K562 (cell line): ENCODE data around the gene SLC38A2. TPM values are rescaled to one million over a fixed set of nuclear protein-coding genes. Genes with fewer than 3 reads are reported as not detected.
A peak's percentile ranks its signal among the peaks of the same experiment; 100 is the strongest.

Experiments used
- CCNT2 ChIP-seq: IDR thresholded peaks from 2 replicates; pipeline ENCODE4 v1.6.1; 2011; ENCODE audit warnings: borderline replicate concordance, low read depth, mild to moderate bottlenecking, moderate library complexity, mixed read lengths, low read length; ENCODE audit not compliant: insufficient read length; ENCODE audit errors: extremely low read depth
- CHCHD3 ChIP-seq: fragments of 250-450 bp; sonication (Bioruptor Pico); IDR thresholded peaks from 2 replicates; pipeline ENCODE4 v2.1.2; 2022; ENCODE audit warnings: mild to moderate bottlenecking
- CREM ChIP-seq: IDR thresholded peaks from 2 replicates; pipeline ENCODE4 v1.6.1; 2014; ENCODE audit warnings: antibody characterized with exemption, low read depth
- CTCF ChIP-seq, 3 experiments: IDR thresholded peaks in 2 of 3; conservative IDR thresholded peaks in 1 of 3; 2 replicates each; pipeline ENCODE4 v1.5.1; 2011 to 2012; ENCODE audit warnings: low read length in 3 of 3, mild to moderate bottlenecking in 3 of 3, control low read depth in 2 of 3, improper control_type of control experiment in 1 of 3, inconsistent platforms in 1 of 3, low read depth in 1 of 3, mixed read lengths in 1 of 3, moderate library complexity in 1 of 3; ENCODE audit not compliant: insufficient read depth in 2 of 3
- EHMT2 ChIP-seq: fragments of 450-650 bp; IDR thresholded peaks from 2 replicates; pipeline ENCODE4 v1.6.1; 2018; ENCODE audit warnings: antibody characterized with exemption
- FOXK1 ChIP-seq: sonication (generic); formaldehyde crosslinking; IDR thresholded peaks from 2 replicates; pipeline ENCODE4 v1.8.0; 2022; ENCODE audit warnings: missing genetic modification reagents, mild to moderate bottlenecking, borderline replicate concordance
- FOXM1 ChIP-seq, 2 experiments: fragments of 450-650 bp in 1 of 2; sonication (generic) in 1 of 2; formaldehyde crosslinking in 1 of 2; IDR thresholded peaks; 2 replicates each; pipeline versions ENCODE4 v1.6.1 to v1.9.0; 2017 to 2022; ENCODE audit warnings: low read depth in 2 of 2, mild to moderate bottlenecking in 2 of 2, missing genetic modification reagents in 1 of 2, moderate library complexity in 1 of 2
- LCOR ChIP-seq: sonication (generic); formaldehyde crosslinking; IDR thresholded peaks from 2 replicates; pipeline ENCODE4 v1.8.0; 2022; ENCODE audit warnings: mild to moderate bottlenecking, missing genetic modification reagents
- MYNN ChIP-seq, 2 experiments: sonication (generic); formaldehyde crosslinking in 1 of 2; IDR thresholded peaks; 2 replicates each; pipeline versions ENCODE4 v1.5.0 to v1.6.1; 2016 to 2020; ENCODE audit warnings: antibody characterized with exemption in 1 of 2, missing genetic modification reagents in 1 of 2
- NFRKB ChIP-seq: fragments of 450-650 bp; IDR thresholded peaks from 2 replicates; pipeline ENCODE4 v1.6.1; 2016; ENCODE audit warnings: low read depth
- RAD21 ChIP-seq, 2 experiments: fragments of 250-450 bp in 1 of 2; fragments of 450-650 bp in 1 of 2; sonication (Bioruptor Pico) in 1 of 2; formaldehyde crosslinking in 1 of 2; IDR thresholded peaks in 1 of 2; conservative IDR thresholded peaks in 1 of 2; 2 replicates each; pipeline versions ENCODE4 v1.4.0 to v1.8.0; 2020 to 2022; ENCODE audit warnings: mild to moderate bottlenecking in 2 of 2, moderate library complexity in 1 of 2
- SP2 ChIP-seq: IDR thresholded peaks from 2 replicates; pipeline ENCODE4 v1.6.1; 2011; ENCODE audit warnings: mild to moderate bottlenecking, low read depth, low read length, moderate library complexity; ENCODE audit not compliant: poor library complexity, severe bottlenecking; ENCODE audit errors: extremely low read depth
- SRF ChIP-seq, 2 experiments: fragments of 250-450, 450-650 bp in 1 of 2; sonication (Bioruptor Pico) in 1 of 2; sonication (generic) in 1 of 2; formaldehyde crosslinking; IDR thresholded peaks; 2 replicates each; pipeline versions ENCODE4 v1.5.0 to v1.5.1; 2020 to 2022; ENCODE audit warnings: mild to moderate bottlenecking in 1 of 2, missing genetic modification reagents in 1 of 2
- YBX1 ChIP-seq: fragments of 450-650 bp; IDR thresholded peaks from 2 replicates; pipeline ENCODE4 v1.7.1; 2016; ENCODE audit warnings: mild to moderate bottlenecking
- ZBTB7A ChIP-seq: IDR thresholded peaks from 2 replicates; pipeline ENCODE4 v1.6.1; 2011; ENCODE audit warnings: low read depth, mild to moderate bottlenecking, low read length, moderate library complexity, borderline replicate concordance; ENCODE audit not compliant: control insufficient read depth
- ZFX ChIP-seq: sonication (generic); formaldehyde crosslinking; IDR thresholded peaks from 2 replicates; pipeline ENCODE4 v1.8.0; 2022; ENCODE audit warnings: mild to moderate bottlenecking, missing genetic modification reagents, moderate library complexity
- ZNF589 ChIP-seq: fragments of 200-800 bp; sonication (Bioruptor generic); IDR thresholded peaks from 2 replicates; pipeline ENCODE4 v1.6.1; 2016; ENCODE audit warnings: low read depth, missing genetic modification characterization, missing compliant biosample characterization
- polyA plus RNA-seq, 8 experiments: library from polyadenylated mRNA; depleted of rRNA in 4 of 8; stranded (reverse) in 5 of 8; unstranded in 3 of 8; fragments of >200 nt; fragmentation: Nextera tagmentation in 2 of 8; fragmentation: Illumina TruSeq in 1 of 8; extraction: Ambion mirVana in 2 of 8; extraction: Trizol in 1 of 8; gene quantifications; 2 replicates each; pipeline versions ENCODE4 v1.2.1 to v1.2.3, GENCODE V29; 2011 to 2014; ENCODE audit warnings: inconsistent platforms in 1 of 8, missing spikeins in 1 of 8
- total RNA-seq, 7 experiments: library from RNA; depleted of rRNA in 6 of 7; stranded (reverse); fragments of >200 nt in 6 of 7; fragmentation: Illumina TruSeq in 2 of 7; extraction: Trizol in 2 of 7; gene quantifications; 2 replicates each; pipeline versions ENCODE4 v1.2.1 to v1.2.3, GENCODE V29; 2011 to 2021; ENCODE audit warnings: low replicate concordance in 1 of 7
- TF ChIP-seq, protein P1 (sequence below), 2 experiments: IDR thresholded peaks; 2 replicates each; pipeline ENCODE4 v1.6.1; 2011; ENCODE audit warnings: borderline replicate concordance in 1 of 2, control low read depth in 1 of 2, low read depth in 1 of 2, low read length in 1 of 2, mild to moderate bottlenecking in 1 of 2, mixed read lengths in 1 of 2, moderate library complexity in 1 of 2; ENCODE audit not compliant: insufficient read depth in 1 of 2, insufficient read length in 1 of 2, poor library complexity in 1 of 2, severe bottlenecking in 1 of 2; ENCODE audit errors: extremely low read depth in 1 of 2
- TF ChIP-seq, protein P2 (sequence below): fragments of 450-650 bp; formaldehyde crosslinking; IDR thresholded peaks from 2 replicates; pipeline ENCODE4 v1.4.0; 2022; ENCODE audit warnings: missing genetic modification characterization

Gene SLC38A2
- total and polyA plus RNA-seq, 9 of the 15 experiments (the other 6 are each of a cell fraction or from before 2014, with no cell fraction given): 98.7 to 292 (median 143) TPM

- TF ChIP-seq NFRKB (0 out of 2 replicates have a peak, but pooled peaks have one; percentile 14), CCNT2 (no peak), FOXM1 (IDR thresholded peaks at IDR 0.05; ENCODE audit: low read depth) (no peak), FOXM1 (CRISPR knock-in tag; IDR thresholded peaks at IDR 0.05; ENCODE audit: low read depth) (no peak), YBX1 (no peak), MYNN (IDR thresholded peaks at IDR 0.05) (0 out of 2 replicates have a peak, but pooled peaks have one; percentile 8), MYNN (CRISPR knock-in tag; IDR thresholded peaks at IDR 0.05) (no peak), FOXK1 (CRISPR knock-in tag) (no peak; the same call in 1 of the 2 replicates), SRF (CRISPR knock-in tag; IDR thresholded peaks at IDR 0.05) (0 out of 4 replicates have a peak, but pooled peaks of 1 of the 2 experiments have one; percentile 26), LCOR (CRISPR knock-in tag) (0 out of 2 replicates have a peak, but pooled peaks have one; percentile 6), CTCF (IDR thresholded peaks at IDR 0.05 in 2 of 3, conservative IDR thresholded peaks at IDR 0.05 in 1 of 3; ENCODE audit: insufficient read depth in 2 of 3, low read depth in 1 of 3, low read length in 3 of 3) (0 out of 6 replicates have a peak, but pooled peaks of 1 of the 3 experiments have one; percentile 13), SP2 (no peak), CREM (0 out of 2 replicates have a peak, but pooled peaks have one; percentile 14), ZNF589 (no peak), CHCHD3 (CRISPR knock-in tag) (no peak), ZBTB7A (peak; percentile 35; the same call in 1 of the 2 replicates), ZFX (peak; percentile 49), RAD21 (CRISPR knock-in tag; conservative IDR thresholded peaks at IDR 0.05 in 1 of 2, IDR thresholded peaks at IDR 0.05 in 1 of 2) (peak in 1 of 2 experiments; percentile 23; a peak in 3 of 4 replicates), EHMT2 (no peak)
- TF ChIP-seq, protein P1, sequence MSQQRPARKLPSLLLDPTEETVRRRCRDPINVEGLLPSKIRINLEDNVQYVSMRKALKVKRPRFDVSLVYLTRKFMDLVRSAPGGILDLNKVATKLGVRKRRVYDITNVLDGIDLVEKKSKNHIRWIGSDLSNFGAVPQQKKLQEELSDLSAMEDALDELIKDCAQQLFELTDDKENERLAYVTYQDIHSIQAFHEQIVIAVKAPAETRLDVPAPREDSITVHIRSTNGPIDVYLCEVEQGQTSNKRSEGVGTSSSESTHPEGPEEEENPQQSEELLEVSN (IDR thresholded peaks at IDR 0.05; ENCODE audit: borderline replicate concordance in 1 of 2, extremely low read depth in 1 of 2, insufficient read depth in 1 of 2, insufficient read length in 1 of 2, low read depth in 1 of 2, low read length in 1 of 2, poor library complexity in 1 of 2, severe bottlenecking in 1 of 2): peak in 1 of 2 experiments; percentile 41
- TF ChIP-seq, protein P2, sequence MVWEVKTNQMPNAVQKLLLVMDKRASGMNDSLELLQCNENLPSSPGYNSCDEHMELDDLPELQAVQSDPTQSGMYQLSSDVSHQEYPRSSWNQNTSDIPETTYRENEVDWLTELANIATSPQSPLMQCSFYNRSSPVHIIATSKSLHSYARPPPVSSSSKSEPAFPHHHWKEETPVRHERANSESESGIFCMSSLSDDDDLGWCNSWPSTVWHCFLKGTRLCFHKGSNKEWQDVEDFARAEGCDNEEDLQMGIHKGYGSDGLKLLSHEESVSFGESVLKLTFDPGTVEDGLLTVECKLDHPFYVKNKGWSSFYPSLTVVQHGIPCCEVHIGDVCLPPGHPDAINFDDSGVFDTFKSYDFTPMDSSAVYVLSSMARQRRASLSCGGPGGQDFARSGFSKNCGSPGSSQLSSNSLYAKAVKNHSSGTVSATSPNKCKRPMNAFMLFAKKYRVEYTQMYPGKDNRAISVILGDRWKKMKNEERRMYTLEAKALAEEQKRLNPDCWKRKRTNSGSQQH (CRISPR knock-in tag): 0 out of 2 replicates have a peak, but pooled peaks have one; percentile 16
These were observed 1.0 kb upstream of the SLC38A2 start (continued) for GRCh38 chr12:46373301-46374296.
